NCI-H1930 (cell line): ENCODE results near the gene SCG5.
A peak's percentile ranks its signal among the peaks of the same experiment; 100 is the strongest.

Experiments used
- DNase-seq, 2 experiments: peaks; one replicate each; lab custom pipeline; 2025; lab: John Stamatoyannopoulos, UW

The SCG5 gene

DNA sequence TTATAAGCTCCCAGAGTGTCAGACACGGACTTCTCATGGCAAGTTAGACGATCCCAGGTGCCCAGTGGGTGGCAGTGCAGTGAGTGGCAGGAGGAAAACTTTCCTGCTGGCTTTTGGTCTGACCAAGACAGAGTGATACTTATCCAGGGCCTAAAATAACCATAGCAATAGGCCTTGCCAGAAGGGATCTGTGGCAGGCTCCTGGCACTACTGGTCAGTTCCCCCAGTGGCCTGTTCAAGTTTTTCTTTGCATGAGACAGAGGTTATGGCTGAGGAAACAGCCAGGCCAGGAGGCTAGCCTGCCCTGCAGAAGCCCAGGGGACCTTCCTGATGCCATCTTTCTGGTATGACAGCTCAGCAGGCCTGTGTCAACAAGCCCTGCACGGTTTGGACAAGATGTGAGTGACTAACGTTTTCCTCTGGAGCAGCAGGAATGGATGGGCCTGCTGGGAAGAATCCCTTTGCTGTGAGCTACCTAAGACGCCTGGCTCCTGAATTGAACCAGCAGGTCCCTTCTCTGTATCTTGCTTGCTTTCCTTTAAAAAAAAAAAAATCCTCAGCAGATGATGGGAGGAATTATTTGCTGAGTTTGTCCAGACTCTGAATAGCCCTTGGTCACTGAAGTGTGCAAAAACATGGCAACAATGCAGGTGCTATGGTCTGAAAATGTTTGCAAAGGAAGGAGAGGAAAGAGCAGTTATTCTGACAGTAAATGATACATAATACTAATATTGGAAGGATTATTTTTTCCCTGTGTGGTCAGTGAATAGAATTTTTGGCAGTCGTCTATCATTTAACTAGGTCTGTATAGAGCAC, 18.0 kb downstream of the SCG5 start:
- no peak for DNase-seq

DNA sequence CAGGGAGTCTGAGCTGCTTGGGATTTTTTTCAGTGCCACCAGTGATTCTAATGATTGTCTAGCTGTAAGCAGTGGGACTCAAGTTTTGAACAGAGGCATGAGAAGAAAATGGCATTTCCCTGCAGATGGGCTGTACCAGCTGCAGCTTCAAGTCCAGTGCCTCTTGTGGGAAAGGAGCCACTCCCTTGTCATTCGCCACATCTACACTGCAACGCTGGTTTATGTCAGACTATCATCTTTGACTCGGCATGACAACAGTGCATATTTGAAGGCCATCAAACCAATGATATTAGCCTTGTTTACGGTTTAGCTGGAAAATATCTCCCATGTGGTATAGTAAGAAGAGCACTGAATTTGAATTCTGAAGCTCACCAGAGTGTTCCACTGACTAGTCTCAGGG, 22.2 kb downstream of the SCG5 start:
- no peak for DNase-seq

DNA sequence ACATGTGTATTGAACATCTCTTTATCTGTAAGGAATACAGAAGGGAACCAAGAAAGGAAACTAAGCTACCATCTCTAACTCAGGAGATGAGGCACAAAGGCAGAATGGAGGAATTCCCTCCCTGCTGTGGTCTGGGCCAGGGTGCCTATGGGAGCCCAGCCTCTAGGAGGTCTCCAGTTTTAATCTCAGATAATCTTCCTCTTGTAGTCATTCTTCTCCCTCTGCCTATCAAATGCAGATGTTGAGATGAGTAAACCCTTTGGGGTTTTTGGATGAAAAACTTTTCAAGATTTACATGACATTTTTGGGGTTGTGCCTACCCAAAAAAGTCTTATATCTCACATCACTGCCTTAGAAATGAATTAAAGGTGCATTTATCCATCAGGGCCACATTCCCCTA, 23.3 kb downstream of the SCG5 start:
- DNase-seq, result no peak

DNA sequence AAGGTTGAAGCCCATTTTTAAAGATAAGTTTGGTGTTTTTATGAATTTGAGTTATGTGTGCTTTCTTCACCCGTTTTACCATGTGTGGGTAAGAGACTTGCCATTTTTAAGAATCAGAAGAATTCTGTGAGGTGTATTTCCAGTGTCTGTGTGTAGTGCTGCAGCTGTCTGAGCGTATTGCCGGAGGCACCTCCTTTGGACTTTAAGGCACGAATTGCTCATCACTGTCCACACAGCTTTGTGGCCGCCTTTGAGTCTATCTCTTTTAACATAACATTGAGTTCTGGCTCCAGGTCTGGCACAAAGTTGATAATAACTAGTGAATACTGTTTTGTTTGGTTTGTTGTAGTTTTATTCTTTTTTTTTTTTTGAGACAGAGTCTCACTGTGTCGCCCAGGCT, 25.8 kb downstream of the SCG5 start:
- DNase-seq, result no peak

DNA sequence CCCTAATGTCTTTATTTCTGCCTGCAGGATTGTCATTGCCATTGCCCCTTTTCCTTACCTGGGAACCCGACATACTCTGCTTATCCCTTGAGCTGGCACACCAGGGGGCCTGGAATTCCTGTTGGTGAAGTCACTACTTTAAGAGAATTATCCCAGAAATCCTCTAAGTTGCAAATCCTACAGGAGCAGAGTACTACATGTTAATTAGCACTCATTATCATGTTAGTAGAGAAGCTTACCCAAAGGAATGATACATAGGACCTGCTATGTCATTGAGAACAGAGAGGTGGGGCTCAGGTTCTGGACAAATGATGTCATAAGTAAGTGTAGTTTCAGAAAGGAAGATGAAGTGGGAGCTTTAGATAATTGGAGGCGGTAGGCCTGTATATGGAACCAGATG, 27.4 kb downstream of the SCG5 start:
- DNase-seq, result no peak

DNA sequence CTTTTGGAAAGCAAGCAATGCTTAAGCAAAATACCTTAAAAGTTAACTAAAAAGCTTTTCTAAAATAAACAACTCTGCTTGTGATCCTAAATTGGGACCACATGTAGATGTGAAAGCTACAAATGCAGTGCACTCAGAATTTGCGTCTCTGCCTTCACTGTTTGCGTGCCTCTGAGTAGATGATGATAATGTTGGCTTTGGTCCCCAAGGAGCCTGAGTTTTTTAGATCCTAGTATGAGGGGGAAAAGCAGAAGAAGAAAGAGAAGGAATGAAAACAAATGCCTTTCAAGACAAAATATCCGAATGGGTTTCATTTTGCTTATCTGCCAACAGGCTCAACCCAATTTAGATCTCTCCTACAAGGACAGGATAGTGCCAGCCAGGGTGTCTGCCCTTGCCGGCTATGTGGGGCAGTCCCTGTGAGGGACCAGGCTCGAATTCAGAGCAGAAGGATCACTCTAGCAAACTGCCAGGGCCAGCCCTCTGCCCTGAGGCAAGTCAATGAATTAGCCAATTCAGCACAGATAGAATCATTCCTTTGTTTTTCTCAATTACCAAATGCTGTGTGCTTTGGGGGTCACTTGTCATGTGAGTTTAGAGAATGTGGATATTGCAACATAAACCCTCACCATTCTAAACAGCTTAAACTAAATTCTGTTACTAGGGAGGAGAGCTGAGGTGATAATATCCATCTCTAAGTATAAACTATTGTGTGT, 28.5 kb downstream of the SCG5 start:
- DNase-seq, result no peak

DNA sequence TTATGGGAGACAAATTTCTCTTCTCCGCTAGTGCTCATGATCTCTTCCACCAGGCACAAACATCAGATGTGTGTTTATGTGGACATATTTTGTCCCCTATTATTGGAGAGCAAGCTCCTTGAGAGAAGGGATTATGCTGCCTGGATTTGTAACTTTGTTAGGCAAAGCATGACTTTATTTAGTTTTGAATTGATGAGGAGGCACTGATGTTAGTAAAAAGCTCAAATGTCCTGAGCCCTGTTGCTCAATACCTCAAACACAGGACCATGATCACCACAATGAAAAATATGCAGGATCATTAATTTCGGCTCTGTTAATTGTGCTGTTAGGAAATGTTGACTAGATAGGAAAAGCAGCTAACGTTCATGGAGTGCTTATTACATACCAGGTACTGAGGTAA, 29.1 kb downstream of the SCG5 start:
- no peak for DNase-seq

DNA sequence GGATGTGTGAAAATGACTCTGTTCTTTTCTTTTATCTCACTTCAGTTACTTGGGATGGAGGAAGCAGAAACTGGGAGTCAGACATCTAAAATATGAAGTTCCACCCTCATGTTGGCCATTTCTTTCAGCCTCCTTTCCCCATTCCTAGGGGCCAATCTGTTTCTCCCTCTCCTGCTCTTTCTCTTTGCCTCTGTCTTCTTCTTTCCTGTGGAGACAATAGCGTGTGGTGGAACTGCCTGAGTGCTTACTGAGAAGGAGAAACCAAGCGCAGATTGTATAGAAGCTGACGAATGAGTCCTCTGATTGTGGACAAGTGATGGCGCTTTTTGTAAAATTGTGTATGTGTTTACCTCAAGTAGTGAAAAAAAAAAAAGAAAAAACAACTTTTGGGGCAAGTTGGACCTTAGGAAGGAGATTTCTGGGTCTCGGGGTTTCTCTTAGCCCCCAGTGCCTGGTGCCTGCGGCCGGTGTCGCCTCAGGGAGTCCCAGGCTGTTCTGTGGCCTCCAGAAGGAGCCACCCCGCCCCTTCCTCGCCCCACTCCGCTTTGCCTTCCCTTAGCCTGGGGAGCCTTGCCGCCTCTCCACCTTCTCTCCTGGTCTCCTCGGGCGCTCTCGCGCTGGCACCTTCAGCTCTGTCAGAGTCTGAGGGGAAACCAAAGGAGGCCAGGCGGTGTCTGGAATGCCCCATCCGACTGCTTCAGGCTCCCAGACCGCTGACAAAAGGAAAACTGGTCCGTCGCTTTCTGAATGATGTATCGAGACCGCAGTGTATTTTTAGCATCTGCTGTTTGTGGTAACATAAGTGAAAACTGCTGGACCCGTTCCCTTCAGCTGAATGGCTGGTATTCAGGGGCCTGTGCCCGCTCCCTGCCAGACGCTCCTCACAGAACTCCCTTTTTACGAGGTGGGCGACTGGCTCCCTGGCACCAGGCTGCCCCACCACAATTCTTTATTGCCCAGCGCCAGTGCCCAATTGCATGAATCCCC, 30.1 kb downstream of the SCG5 start:
- no peak for DNase-seq

DNA sequence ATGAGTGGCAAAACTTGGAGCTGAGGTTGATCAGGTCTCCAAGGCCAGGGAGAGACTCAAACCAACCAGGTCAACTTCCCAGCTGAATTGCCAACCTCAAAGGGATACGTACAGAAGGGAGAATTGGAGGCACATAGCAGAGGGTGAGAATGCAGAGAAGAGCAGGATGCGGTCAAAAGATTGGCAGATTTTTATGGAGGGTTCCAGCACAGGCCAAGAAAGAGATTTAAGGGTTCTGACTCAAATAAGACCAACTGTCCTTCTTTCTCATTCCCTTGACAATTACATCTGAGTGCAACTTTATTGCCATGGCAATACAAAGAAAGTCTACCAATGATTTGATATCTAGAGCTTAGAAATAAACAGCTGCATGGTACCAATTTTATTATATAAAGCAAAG, 33.2 kb downstream of the SCG5 start:
- no peak for DNase-seq

DNA sequence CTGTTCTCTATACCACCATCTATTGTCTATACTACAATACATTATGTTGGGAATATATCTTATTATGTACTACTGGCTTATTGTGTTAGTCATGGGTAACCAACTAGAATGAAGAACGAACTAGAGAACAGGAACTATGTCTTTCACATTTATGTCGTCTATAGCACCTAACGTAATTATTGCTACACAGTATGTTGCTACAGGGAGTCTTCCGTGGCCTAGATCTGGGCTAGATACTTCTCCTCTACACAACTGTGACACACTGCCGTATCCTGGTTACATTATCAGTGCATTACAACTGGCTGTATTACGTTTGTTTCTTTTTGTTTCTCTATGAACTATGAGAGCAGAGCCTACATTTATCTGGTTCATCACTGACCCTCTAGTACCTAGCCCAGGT, 34.0 kb downstream of the SCG5 start:
- no peak for DNase-seq

DNA sequence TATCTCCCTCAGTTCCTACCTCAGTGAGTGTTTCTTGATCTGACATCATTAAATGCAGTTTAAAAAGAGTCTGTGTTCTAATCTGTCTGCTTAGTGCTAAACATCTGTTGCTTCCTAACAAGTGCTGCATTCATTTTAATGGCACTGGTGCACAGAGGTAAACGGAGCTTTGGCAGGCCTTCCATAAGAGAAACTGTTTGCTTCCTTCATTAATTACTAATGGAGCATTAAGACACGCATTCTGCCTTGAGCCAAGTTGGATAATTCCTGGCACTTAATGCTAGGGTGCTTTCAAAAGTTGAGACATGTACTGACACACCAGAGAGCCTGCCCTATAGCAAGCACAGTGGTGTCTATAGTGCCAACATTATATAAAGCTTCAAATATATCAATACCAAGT, 34.7 kb downstream of the SCG5 start:
- DNase-seq, result no peak

DNA sequence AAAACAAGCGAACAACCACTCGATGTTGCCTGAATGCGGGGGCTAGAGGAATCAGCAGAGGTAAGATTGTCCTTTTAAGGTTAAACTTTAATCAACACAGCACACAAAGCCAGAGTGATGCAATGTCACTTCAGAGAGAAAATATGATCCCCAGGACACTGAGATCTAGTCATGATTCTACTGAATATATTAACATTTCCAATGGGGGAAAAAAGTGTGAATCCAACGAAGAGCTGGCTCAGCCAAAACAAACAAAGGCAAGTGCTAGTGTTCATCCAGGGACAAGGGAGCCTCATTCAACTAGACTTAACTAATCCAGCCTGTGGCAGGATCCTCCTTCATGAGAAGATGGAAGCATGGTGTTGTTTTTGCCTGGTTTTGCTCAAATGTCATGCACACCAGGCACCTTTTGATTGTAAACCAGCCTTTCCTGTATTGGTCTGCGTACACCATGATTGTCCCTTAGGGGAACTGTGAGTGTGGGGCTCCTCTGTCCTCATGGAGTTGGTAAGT, 35.8 kb downstream of the SCG5 start:
- peak in 1 of 2 experiments; percentile 71 for DNase-seq

DNA sequence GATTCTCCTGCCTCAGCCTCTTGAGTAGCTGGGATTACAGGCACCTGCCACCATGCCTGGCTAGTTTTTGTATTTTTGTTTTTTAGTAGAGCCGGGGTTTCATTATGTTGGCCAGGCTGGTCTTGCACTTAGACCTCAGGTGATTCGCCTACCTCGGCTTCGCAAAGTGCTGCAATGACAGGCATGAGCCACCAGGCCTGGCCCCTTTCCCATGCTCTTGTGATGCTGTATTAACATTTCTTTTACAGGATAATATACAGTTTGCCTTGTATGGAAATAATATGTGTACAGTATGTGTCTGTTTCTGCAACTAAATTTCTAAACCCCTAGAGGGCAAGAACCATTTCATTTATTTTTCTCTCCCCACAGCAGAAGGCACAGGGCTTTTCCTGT, 37.8 kb downstream of the SCG5 start:
- DNase-seq, result no peak

DNA sequence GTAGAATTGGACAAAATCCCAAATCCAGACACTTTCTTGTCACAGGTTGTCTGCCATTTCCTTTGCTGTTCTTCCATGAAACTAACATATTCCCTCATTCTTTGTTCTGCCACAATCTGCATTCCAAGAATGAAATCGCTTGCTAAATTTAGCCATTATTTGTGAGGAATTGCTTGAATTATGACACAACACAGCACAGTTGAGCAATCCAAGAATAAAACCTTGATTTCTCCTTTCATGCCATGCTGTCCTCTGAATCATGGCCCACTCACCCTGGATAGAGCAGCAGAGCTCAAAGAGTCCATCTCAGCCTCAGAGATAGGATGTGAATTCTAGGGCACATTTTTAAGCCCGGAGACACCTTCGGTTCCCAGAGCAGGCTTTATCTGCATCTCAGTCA, 41.1 kb downstream of the SCG5 start:
- no peak for DNase-seq

DNA sequence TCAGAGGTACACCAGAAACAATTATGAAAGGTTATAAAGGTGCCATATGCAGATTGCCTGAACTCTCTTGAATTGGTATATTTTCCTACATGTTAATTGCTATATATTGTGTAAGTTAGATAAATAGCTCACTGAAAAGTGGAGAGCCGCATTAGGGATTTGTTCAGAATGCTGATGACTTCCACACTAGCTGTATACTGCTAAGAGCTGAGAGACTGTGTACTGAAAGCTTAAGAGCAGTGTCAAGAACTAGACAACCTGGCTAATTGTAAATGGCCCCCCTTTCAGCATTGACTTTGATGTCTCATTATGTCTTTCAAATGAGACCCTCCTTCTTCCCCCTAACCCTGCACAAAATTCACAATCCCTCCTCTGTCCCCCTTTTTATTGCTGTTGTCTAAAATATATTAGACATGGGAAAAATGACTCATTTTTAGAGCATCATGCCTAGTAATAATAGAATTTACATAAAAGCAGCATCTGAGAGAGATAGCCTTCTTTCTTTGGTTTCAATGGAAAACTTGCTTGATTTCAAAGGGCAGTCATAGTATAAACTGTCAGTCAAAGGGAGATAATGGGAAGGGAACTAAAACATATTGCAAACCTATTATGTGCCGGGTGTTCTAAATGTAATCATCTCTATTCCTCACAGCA, 41.6 kb downstream of the SCG5 start:
- no peak for DNase-seq

DNA sequence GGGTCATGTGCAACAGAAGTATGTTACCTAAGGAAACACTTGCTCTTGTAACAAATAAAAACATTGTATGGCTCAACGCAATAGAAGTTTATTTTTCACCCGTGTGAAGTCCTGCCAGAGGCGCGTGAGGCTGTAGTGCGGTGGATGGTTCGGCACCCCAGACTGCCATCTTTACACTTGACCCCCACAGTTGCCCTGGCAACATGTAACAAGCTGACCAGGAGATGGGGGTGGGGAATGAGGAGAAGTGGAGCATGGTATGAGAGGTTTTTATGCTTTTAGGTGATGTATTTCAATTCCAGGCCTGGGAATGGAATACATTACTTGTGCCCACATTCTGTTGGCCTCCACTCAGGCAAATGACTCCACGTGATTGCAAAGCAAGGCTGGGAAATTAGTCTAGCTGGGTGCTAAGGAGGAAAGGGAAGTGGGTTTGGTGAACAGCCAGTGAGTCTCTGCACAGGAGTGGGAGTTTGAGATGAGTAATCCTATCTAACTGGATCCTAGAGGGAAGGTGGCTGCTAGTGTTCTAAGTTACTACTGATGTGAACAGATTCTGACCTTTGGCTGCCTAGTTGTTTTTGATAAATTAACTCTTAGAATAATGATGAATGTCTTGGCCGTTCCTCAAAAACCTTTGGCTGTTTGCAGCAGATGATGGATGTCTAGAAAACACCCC, 42.5 kb downstream of the SCG5 start:
- DNase-seq, result no peak

DNA sequence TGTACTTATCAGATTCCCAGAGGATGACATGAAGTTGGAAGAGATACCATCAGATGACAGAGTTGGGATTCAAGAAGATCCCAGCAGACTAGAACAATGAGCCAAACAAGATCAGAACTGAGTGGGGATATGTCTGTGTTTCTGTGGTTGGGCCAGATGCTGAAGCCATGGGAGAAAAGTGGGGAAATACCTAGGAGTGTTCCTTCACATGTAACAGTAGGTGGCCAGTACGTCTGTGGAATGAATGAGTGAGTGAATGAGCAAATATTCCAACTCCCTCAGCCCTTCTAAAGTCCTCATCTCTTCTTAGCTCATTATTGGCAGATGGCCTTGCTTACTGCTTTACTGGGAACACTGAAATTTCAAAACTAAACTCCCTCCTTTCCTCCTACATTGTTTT, 44.1 kb downstream of the SCG5 start:
- no peak for DNase-seq

DNA sequence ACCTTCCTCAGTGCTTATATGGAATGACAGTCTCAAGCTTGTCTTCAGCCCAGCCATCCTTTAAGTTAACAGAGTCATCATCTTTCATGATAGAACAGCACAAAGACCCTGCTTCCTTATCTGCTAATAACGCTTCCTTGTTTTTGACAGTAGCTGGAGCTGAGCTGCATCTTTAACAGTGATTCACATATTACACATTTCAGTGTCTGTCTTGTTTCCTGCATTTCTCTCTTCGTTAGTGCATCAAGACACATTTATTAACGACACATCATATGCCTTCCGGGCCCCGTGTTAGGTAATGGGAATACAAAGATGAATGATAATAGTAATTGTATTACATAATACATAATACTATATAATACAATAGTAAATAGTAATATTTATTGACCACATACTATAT, 46.0 kb downstream of the SCG5 start:
- no peak for DNase-seq

DNA sequence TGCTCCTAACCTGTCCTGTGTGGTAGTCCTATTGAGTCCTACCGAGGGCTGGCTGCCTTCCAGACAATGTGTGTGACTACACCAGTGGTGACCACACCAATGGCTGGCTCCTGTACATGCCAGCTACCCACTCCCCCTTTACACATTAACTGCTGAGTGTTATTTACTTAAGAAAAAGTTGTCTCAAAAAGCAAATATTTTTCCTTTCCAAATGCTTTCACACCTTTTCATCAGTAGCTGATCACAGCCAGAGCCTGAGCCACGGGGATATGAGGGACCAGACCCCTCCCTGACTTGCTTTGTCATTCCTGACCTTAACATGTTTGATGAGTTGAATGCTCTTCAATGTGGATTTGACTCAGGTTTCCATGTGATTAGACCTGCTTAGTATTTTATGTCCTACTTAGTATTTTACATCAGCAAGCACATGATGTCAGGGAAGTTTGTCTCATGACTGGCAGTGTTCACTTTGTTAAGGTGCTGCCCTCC, 46.7 kb downstream of the SCG5 start:
- DNase-seq, result no peak

DNA sequence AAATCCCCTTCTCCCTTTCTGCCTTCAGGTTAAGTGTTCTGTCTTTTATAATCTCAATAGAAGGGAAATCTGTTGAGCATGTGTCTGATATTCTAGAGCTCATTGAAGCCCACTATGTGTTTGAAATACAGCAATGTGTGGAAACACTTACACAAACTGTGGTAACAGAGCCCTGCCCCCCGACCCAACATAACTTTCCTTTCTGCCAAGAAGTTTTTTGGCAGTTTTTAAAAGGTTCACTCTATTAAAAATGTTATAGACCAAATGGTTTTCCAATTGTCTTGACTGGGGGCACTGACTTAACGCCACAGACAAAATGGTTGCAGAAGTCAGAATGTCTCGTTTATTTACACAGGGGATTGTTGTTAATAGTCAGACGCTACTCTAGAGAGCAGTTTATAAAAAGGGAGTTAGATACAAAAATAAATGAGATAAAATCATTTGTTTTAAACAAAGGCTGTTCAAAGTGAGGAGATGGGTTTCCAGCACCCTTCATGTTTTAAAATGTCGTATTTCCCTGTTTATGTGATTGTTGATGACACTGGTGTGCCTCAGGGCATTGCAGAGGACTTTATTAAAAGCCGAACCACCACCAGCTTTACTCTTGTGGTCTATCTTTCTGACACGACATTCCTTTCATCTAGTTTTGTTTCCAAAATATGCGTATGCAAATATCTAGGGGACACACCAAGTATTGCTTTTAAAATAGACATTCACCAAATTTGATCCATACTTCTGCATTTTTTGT, 49.6 kb downstream of the SCG5 start:
- DNase-seq, result no peak
